ENCODE results near the gene MYO7A.

DNA sequence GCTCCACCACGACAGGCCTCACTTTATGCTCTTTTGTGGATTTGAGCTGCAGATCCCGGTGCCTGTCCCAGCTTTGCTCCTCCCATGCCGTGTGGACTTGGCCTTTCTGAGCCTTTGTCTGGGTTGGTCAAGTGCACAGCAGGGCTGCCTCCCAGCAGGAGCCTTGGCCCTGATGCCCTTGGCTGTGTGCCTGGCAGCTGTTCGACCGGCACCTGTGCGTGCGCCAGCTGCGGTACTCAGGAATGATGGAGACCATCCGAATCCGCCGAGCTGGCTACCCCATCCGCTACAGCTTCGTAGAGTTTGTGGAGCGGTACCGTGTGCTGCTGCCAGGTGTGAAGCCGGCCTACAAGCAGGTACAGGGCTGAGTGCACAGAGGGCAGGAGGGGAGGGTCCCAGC is 46.5 kb downstream of the MYO7A start:
- TF ChIP-seq, protein P1, sequence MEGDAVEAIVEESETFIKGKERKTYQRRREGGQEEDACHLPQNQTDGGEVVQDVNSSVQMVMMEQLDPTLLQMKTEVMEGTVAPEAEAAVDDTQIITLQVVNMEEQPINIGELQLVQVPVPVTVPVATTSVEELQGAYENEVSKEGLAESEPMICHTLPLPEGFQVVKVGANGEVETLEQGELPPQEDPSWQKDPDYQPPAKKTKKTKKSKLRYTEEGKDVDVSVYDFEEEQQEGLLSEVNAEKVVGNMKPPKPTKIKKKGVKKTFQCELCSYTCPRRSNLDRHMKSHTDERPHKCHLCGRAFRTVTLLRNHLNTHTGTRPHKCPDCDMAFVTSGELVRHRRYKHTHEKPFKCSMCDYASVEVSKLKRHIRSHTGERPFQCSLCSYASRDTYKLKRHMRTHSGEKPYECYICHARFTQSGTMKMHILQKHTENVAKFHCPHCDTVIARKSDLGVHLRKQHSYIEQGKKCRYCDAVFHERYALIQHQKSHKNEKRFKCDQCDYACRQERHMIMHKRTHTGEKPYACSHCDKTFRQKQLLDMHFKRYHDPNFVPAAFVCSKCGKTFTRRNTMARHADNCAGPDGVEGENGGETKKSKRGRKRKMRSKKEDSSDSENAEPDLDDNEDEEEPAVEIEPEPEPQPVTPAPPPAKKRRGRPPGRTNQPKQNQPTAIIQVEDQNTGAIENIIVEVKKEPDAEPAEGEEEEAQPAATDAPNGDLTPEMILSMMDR (IDR thresholded peaks at IDR 0.05) = no peak
- TF ChIP-seq POLR2A (IDR thresholded peaks at IDR 0.05) = no peak
- no peak for TF ChIP-seq POLR2AphosphoS5 (IDR thresholded peaks at IDR 0.05)
